Esophagus mucosa (tissue), 1 donor: Measurements from ENCODE around the gene MAP3K8. TPM values are rescaled to one million over a fixed set of nuclear protein-coding genes. Genes with fewer than 3 reads are reported as not detected.
"Not testable (repeated sequence)": the region's sequence is repeated elsewhere in the genome, so short reads cannot be mapped to it uniquely, and the experiment has no call there.

Source experiments
- ATAC-seq: fragments of 200-7000 bp; cut with Tn5 transposase; one replicate; pipeline ENCODE4 v1.9.1; 2020
- total RNA-seq: library from RNA; stranded (reverse); gene quantifications from one replicate; pipeline ENCODE4 v1.2.4, GENCODE V29; 2023
- donor health status: DM: yes; HTN: yes; CAD: no.

MAP3K8 gene
- total RNA-seq, 1 donor from 2014 or later = 22.1 TPM

DNA sequence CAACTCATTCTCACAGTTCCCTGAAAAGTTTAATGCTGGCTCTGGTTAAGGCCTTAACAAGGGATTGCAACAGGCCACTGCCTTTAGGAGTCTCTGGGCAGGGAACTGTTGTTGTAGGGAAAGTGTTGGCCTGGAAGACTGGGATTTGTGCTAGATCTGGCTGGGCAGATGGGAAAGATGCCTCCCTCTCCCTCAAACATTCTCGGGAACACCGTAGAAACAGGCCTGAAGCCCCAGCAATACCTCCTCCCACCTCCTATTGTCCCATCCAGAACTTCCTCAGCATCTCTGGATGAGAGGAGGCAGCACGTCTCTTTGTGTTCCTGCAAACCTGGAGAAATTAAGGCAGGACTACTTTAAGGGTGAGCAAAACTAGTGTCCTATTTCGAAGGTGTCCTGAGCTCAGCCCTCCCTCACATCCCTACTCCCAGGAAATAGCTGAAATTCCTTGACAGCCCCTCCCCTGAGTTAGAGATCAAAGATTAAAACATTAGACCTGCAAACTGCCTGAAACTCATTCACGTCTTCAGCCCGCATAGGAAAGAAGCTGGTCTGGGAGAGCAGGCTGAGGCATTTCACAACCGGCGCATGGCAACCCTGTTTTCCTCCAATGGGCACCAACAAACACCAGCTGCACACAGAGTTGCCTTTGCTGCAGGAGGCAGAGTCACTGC is 10.9 kb upstream of the MAP3K8 start:
- peak; percentile 71 for ATAC-seq

DNA sequence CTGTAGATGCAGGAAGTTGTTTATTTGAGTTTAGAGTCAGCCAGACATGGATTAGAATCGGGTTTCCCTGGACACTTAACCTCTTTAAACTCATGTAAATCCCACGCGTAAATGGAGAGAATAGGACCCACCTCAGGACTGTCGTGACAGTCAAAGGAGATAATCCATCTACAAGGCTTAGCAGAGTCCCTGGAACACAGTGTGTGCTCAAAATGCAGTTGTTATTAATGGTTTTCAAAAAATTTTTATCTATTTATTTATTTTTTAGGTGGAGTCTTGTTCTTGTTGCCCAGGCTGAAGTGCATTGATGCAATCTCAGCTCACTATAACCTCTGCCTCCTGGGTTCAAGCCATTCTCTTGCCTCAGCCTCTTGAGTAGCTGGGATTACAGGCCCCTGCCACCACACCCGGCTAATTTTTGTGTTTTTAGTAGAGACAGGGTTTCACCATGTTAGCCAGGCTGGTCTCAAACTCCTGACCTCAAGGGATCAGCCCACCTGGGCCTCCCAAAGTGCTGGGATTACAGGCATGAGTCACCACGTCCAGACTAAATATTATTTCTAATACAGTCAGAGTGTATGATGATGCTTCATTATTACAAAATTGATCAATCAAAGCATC is 10.2 kb upstream of the MAP3K8 start:
- not testable (repeated sequence) for ATAC-seq

GRCh38 chr10:30425336-30426075 is 8.5 kb upstream of the MAP3K8 start:
- ATAC-seq = no peak

DNA sequence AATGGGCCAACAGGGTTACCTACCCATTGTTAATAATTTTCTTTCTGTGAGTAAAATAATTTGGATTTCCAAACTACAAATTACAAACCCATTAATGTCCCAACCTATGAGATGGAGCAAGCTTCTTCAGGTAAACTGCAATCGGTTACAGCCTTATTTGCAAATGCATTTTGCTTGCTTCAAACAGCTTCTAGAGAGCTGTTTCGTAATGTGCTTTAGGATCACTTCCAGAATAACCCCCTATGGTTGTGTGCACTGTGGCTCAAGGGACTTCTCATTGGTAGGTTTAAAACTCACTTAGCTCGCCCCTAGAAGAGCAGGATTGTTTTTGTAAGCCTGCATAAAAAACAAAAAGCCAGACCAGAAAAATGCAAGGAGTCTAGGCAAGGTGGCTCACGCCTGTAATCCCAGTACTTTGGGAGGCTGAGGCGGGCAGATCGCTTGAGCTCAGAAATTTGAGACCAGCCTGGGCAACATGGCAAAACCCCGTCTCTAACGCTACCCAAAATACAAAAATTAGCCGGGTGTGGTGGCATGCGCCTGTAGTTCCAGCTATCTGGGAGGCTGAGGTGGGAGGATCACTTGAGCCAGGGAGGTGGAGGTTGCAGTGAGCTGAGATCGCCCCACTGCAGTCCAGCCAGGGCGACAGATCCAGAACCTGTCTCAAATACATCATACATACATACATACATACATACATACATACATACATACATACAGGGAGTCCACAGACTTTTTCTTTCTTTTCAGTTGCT is 3.3 kb upstream of the MAP3K8 start:
- ATAC-seq = no peak

GRCh38 chr10:30431435-30431911 is 2.5 kb upstream of the MAP3K8 start:
- peak; percentile 38 for ATAC-seq

DNA sequence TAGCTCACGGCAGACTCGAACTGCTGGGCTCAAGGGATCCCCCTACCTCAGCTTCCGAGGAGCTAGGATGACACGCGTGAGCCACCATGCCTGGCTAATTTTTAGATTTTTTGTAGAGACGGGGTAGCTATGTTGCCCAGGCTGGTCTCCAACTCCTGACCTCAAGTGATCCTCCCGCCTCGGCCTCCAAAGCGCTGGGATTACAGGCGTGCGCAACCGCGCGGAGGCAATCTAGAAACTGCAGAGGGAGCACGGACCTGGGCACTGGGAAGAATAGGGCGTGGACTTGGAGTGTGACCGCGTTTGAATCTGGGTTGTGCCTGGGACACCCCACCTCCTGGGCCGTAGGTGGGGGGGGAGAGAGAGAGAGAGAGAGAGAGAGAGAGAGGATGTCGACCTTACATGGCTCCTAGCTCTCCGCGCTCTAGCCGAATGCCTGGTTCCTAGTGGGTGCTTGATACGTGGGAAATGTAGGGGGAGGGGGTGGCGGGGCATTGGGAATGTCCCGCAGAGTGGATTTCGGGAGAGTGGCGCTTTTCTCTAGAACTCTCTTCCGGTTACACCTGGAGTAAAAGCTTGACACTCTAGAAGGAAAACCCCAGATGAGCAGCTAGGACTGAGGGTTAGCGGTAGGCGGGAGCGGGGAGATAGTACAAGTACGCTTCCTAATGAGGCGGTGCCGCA is 1.2 kb upstream of the MAP3K8 start:
- peak; percentile 1 for ATAC-seq

GRCh38 chr10:30433306-30433729 is 666 bp upstream of the MAP3K8 start:
- ATAC-seq = peak; percentile 54

GRCh38 chr10:30434273-30435072 is 489 bp downstream of the MAP3K8 start:
- ATAC-seq = peak; percentile 75

DNA sequence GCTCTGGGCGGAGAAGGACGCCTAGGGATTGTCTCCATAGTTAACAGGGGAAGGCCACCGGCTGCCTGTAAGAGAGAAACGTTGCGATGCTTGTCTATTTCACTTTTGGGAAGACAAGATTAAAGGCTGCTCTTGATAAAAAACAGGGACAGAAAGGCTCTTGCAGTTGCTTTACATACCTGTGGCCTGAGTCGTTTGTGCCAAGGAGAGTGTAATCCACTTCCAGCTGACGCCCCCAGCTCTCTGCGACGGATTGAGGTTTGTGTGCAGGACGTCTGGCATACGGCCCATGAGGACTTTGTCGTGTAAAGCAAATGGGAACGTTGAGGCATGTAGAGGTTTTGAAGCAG is 1.1 kb downstream of the MAP3K8 start:
- ATAC-seq = no peak

DNA sequence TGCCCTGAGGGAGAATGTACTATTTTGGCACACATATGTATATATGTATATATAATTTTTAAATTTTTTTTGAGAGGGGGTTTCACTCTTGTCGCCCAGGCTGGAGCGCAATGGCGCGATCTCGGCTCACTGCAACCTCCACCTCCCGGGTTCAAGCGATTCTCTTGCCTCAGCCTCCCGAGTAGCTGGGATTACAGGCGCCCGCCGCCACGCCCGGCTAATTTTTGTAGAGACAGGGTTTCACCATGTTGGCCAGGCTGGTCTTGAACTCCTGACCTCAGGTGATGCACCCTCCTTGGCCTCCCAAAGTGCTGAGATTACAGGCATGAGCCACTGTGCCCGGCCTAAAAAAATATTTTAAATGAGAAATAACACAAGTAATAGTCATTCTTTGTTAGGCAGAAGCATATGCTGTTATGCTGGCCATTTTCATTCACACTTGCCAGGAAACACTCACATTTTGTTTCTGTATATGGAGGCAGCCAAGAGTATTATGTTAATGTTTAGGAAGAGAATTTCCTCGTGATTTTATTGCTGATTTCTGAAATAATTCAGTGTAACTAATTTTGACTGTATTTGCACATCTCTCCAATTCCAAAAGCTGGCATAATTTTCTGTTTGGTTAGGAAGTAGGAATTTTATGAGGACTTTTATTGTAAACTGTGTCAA is 1.6 kb downstream of the MAP3K8 start:
- ATAC-seq = not testable (repeated sequence)

- ATAC-seq = peak; percentile 17
Observed at GRCh38 chr10:30436191-30436611, 2.2 kb downstream of the MAP3K8 start.

- no peak for ATAC-seq
Observed at GRCh38 chr10:30436671-30437030, 2.7 kb downstream of the MAP3K8 start.

GRCh38 chr10:30437031-30437841 is 3.3 kb downstream of the MAP3K8 start:
- ATAC-seq = no peak

GRCh38 chr10:30438021-30438850 is 4.3 kb downstream of the MAP3K8 start:
- no peak for ATAC-seq

DNA sequence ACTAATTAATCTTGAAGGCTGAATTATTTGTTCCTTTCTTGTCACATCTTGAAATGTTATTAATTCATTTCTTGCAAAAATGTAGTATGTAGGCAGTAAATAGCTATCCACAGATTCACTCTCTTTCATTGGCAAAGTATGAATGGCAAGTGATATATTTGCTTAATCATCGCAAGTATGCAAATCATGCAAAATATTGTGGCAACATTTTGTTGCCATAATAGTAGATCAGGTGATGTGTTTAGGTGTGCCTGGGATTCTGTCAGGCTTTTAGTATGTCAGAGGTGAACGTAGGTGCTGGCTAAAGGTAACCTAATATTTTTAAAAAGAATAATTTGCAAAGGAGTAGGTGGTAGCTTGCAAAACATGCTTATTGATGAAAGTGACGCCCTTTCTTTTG is 5.9 kb downstream of the MAP3K8 start:
- ATAC-seq = no peak

DNA sequence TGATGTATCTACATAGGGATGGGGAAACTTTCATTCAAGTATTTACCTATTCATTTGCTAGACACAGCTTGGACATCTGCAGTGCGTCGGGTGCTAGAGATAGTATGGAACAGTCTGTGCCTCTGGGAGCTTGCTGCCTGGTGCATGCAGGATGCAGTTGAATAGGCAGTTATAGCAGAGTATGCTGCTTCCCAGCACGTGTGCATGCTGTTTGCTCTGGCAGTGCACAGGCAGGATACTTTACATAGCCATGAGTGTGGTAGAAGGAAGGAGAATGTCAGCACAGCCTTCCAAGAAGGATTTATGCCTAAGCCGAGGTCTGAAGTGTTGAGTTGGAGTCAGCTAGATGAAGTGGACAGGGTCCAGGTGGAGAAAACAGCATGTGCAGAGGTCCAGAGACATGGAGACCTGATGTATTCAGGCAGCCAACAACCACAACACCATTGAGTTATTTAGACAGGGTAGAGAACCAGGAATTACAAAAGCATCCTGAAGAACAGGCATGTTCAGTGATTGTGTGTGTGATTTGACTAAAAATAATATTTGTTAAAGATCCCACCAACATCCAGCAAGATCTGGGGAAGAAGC is 8.1 kb downstream of the MAP3K8 start:
- no peak for ATAC-seq

DNA sequence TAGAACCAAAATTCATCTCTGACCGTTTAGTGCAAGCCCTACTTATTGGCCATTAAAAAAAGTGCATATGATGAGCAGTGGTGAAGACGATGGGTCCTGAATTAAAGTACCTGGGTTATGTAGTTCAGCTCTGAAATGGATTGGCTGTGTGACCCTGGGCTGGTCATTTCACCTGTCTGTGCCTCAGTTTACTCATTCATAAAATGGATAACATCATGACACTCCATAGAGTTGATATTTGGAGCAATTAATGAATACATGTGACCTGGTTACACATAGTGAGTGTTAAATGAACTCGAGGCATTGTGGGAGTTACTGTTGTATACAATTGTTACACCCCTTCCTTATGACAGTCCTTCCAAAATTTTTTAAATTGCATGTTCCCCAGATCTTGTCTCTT is 9.1 kb downstream of the MAP3K8 start:
- no peak for ATAC-seq

DNA sequence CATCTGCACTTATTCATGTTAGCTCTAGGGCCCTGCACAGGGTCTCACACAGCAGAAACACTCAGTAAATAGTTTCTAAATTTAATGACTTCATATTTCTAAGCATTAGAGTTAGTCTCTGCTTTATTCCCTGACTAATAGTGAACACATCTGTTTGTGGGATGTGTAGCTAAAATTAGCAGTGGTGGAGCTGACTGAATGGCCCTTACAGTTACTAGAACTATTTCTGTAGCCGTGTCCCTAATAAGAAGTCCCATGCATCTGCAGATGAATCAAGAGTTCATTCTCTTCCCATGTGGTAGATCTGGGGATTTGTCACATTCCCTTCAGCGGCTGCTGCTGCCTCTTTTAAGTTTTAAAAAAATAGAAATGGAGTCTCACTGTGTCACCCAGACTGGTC is 11.7 kb downstream of the MAP3K8 start:
- no peak for ATAC-seq
